Stimulated activated CD8-positive, alpha-beta memory T cell treated with anti-CD3 and anti-CD28 coated beads, Interleukin-7, amount 100 ng/mL, for 4 hours (primary cell): ENCODE measurements around the gene NDE1.
"Not testable (repeated sequence)": the region's sequence is repeated elsewhere in the genome, so short reads cannot be mapped to it uniquely, and the experiment has no call there.

Experiments
- DNase-seq, 2 donors: peaks; one replicate each; pipeline ENCODE4 v3.0.0-alpha.2; 2020; ENCODE audit warnings: low read depth in 2 of 2

NDE1 gene

DNA sequence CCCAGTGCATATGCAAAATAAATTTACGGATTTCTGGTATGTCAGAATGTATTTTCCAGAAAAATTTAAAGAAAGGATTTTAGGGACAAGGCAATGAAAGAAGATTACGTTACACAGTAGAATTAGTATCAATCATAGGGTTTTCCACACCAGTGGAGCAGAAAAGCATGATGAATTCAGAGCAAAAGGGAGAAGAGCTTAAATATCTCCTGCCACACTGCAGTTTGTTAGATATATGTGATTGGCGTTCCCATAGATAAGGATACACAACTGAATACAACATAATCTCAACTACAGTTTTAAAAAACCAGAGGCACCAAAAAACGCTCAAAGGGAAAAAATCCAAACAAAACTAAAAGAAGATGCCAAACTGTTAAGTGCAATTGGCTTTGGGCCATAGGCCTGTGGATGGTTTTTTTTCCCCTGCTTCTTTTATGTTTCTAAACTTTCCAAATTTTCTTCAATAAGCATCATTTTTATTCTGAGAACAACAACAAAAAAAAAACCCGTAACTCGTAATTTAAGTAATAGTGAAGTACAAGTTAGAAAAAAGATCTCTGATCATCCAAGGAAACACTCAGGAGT lies 29.3 kb upstream of the NDE1 start:
- no peak for DNase-seq

DNA sequence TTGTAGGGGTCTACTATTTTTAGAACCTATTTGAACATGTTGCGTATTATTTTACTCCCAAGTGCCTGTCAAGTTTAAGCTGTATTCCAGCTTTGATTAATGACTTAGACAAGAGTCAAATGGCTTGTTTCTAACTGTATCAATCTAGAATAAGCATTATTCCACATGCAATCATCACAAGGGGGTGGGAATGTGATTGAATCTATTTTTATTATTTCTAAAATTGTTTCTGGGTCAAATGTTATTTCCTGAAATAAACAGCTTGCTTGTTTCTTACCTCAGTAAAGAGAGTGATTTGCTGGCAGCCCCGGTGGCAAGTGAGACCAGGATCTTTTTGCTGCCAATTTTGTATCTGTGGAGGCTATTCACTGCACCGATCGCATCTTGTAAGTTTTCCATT lies 28.6 kb upstream of the NDE1 start:
- no peak for DNase-seq

DNA sequence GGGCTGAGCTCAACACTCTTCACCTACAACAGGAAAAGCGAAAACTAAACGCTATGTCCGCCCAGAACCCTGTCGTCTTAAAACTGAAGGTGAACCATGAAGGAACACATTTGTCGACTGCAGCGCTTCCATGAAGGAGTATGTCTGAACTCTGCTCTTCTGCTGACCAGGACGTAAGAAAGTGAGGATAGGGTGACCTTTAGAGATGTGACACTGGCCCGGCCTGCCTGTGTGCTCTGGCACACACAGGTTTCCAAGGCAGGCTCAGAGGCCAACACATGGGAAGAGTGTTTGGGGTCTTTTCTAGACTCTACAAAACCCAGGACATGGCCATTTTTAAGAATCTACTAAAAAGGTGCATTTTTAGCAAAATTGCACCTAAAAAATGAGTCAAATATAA lies 28.2 kb upstream of the NDE1 start:
- DNase-seq, result no peak

DNA sequence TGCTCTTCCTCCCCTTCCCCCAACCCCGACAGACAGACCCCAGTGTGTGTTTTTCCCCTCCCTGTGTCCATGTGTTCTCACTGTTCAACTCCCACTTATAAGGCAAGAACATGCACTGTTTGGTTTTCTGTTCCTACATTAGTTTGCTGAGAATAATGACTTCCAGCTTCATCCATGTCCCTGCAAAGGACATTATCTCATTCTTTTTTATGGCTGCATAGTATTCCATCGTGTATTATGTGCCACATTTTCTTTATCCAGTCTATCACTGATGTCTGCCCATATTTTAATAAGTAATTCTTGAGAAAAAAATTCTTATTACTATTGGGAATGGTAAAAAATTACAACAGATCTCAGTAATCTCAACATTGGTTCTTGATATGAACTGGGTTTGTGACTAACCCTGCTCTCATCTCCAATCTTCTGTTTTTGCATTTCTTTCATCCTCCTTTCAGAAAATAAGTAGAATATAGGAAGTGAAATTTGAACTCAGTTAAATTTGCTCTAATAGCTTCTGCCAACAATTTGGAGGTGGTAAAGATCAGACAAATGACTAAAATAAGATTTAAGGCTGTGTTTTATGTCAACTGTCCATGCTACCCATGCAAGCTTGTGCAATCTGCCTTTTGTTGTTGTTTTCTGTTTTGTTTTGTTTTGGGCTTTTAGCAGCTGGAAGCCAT lies 18.2 kb upstream of the NDE1 start:
- DNase-seq, result no peak

DNA sequence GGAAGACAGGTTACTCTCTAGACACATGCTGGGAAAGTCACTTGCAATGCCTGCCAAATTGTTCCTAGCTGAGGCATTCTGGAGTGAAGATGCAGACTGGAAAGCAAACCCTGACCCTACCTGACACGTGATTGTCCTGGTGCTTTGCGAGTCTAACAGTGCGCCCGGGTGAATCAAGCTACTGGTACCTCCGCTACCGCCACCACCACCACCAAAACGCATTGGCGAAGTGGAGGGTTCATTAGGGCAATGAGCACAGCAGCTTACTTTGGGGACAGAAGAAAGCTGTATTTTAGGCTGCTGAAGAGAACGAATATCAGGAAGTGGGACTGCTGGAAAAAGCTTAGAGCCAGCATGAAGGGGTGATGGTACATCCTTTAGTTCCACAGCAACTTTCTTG lies 14.1 kb upstream of the NDE1 start:
- no peak for DNase-seq

DNA sequence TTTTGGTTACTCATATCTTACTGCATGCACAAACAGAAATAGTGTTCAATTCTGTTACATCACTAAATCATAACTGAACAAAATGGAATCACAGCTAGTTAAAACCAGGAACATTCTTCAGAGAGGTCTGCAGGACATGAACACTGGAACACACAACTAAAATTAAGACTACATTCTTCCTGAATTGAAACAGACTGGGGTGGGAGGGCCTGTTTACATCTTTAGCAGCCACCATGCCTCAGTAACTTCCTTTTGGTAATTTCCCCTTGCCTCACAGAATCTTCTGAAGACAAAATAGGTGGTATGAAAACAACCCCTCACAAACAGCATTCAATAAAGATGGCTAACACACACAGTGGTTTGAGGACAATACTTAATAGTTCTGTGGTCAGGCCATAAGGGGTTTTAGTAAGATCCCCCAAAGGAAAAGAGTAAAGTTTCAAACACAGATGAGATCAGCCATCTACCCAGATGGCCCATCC lies 13.6 kb upstream of the NDE1 start:
- DNase-seq, result no peak

DNA sequence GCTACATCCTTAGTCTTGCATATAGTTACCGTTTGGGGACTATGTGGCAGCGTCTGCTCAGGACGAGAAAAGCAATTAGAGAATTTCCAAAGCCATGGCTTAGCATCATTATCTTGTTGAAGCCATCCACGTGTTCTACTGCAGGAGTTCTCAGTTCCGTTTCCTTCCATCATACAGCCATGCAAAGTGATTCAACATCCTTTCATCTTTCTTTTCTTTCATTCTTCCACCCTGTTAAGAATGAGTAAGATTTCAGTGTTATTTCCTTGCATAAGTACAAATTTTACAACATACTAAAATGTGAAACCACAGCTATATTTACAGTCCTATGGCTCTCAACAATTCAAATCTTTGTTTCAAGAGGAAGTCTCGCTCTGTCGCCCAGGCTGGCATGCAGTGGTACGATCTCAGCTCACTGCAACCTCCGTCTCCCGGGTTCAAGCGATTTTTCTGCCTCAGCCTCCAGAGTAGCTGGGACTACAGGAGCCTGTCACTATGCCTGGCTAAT lies 10.9 kb upstream of the NDE1 start:
- DNase-seq, result no peak

DNA sequence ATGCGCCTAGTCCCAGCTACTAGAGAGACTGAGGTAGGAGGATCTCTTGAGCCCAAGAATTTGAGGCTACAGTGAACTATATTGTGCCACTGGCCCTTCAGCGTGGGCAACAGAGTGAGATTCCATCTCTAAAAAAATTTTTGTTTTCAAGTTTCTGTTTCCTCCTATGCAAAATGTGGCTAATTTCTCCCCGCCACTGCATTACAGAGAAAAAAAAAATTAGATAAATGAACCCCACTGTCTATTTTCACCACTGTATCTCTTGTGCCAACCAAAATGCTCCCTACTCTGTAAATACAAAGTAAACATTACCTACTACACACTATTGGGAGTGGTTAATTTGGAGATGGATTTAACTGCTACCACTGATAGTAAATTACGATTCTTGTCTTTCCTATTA lies 9.1 kb upstream of the NDE1 start:
- DNase-seq, result no peak

DNA sequence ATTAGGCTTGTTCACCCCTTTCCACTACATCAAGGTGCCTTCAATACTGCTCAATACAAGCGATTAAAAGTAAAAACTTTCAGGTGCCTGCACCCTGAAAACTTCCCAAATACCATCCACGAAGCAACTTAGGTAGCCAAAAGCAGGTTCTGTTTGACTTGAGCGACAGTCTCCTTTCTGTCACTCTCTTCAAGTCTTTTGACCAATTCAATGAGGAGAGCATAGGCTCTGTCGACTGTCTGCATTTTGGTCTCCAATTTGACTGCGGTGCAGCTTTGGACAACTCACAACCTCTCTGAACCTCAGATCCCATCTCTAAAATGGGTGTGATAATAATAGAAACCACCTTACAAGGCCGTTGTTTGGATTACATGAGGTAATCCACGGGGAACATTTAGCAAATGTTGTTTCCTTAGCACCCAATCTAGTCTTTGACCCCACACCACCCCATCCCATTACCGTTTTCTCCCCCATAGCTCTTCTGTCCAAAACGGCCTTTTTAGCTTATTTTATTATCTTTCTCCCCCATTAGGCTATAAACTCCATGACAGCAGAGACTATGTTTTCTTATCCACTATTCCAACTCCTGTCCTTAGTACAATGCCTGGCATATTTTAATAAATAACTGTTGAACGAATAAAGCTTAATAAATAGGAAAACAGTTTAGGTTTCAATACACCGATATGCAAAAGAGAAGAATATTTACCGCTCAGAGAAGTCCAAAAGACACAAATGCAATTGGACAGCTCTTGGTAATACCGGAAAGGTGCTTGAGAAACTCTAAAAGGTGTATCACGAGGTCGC lies 8.1 kb upstream of the NDE1 start:
- DNase-seq, result no peak

DNA sequence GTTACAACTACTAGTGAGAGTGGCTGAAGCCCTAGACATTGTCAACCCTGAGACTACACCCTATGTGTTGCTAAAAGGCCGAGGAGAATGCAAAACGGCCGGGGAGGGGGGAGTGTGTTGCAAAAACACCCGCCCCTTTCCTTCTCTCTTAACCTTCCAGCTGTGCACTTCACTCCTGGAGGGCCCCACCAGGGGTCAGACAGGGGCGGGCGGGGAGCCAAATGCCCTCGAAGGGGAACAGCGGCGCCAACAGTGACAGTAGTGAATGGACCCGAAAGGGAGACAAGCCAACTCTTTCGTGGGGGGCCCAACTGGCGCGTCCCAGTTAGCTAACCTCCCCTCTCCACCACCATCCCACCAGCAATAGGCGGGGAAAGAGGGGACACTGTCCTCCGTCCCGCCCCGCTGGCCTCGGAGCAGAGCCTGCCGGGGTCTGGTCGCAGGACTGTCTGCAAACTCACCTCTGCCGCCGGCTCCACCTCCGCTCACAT lies 7.4 kb upstream of the NDE1 start:
- peak; percentile 57 to 62 for DNase-seq

DNA sequence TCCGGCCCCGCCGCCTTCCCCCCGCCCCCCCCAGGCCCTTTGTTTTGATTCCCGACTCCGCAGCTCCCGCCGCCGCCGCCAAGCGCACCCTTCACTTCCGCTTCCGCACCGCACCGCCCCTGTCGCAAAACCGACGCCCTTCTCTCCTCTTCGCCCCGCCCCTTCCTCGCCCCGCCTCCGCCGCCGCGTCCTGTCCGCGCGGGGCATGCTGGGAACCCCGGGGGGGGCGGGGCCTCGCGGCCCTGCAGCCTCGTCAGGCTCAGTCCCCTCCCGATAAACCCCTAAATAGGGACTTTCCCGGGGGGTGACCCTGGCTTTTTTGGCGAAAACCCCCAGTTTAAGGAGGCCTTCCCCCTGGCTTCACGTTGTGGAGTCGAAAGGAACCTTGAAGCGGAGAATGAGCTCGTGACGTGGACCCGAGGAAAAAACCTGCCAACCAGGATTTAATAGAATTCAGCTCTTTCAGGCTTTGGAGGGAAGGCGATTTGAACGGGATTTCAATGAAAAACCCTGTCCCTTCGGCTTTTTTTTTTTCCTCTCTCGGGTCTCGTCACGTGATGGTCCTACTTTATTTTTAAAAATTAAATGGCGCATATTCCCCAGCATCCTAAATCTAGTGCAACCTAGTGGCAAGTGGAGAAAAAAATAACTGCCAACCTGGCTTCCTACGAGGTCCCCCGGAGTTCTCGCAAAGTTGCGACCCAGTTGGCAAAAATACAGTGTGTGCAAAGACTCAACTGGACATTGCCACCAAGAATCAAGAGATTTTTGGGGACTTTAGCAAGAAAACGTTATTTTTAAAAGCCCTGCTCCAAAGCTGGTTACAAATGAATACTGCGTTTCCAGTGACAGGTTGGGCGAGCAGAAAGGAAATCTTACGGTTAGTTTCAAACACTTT lies 6.7 kb upstream of the NDE1 start, which contains the start of gene MARF1:
TSS of gene MARF1 (minus strand) at position 107 of the 898 bp plus-strand sequence. CDS start 3,921 bp downstream, outside the sequence.
- DNase-seq, result peak; percentile 96 to 99

DNA sequence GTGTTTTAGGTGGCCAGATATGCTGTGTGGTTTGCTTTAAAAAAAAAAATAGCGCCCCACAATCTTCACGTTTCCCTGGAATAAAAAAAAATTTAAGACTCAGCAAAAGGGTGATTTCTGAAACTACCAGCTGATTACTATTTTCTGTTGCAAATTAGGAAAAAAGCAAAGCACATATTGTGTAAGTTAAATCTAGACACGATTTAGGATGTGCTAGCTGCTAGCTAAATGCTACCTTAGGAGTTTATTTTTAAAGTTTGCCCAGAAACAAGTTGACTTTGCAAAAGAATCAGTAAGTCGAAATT lies 6.1 kb upstream of the NDE1 start:
- DNase-seq, result no peak

DNA sequence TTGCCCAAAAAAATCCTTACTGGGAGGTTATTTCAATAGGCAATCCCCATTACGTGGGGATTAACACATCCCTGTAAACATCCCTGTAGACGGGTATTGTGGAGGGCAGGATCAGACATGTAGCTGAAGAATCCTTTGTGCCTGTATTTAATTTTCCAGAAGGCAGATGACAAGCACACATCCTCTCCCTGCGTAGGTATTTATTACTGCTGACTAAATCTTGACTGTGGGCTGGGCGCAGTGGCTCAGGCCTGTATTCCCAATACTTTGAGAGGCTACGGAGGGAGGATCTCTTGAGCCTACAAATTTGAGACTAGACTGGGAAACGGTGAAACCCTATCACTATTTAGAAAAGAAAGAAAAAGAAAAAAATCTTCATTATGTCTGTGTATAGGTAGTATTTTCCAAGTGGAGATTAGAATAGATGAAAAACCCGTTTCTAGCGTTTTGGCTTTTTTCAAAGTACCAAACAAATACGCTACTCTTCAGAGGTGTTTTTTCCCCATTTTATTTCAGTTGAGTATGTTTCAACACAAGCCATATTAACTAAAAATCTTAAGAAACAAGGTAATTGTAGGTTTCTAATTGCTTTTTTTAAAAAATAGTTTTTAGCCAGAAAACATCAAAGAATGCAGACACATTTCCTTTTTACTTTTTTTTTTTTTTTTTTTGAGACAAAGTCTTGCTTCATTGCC lies 5.6 kb upstream of the NDE1 start:
- DNase-seq, result no peak

DNA sequence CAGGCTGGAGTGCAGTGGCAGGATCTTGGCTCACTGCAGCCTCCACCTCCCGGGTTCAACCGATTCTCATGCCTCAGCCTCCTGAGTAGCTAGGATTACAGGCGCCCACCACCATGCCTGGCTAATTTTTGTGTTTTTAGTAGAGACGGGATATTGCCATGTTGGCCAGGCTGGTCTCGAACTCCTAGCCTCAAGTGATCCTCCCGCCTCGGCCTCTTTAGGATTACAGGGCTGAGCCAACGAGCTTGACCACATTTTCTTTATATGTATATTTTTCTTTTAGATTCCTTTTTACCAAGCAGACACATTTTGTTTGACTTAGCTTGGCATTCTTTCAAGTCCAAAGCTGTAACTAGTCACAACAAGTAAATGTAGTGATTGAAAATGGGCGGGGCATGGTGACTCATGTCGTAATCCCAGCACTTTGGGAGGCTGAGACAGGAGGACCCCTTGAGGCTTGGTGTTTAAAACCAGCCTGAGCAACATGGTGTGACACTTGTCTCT lies 5.0 kb upstream of the NDE1 start:
- peak in 1 of 2 donors; percentile 7 for DNase-seq

DNA sequence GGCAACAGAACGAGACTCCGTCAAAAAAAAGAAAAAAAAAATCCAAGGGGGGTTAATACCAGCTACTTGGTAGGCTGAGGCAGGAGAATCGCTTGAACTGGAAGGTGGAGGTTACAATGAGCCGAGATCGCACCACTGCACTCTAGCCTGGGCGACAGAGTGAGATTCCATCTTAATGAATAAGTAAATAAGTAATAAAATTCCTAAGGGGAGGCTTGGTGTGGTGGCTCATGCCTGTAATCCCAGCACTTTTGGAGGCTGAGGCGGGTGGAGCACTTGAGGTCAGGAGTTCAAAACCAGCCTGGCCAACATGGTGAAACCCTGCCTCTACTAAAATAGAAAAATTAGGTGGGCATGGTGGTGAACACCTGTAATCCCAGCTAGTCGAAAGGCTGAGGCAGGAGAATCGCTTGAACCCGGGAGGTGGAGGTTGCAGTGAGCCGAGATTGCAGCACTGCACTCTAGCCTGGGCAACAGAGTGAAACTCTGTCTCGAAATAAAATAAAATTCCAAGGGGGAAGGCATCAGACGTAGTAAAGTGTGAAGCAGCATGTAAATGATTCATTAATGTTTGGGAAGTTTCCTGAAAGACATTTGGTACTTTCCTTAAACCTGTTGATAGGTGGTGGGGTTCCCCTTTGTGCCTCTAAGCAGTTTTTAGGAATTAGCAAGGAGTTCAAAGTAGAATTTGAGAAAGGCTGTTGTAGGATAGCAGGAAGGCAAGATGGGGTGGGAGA lies 3.3 kb upstream of the NDE1 start:
- DNase-seq, result not testable (repeated sequence)

DNA sequence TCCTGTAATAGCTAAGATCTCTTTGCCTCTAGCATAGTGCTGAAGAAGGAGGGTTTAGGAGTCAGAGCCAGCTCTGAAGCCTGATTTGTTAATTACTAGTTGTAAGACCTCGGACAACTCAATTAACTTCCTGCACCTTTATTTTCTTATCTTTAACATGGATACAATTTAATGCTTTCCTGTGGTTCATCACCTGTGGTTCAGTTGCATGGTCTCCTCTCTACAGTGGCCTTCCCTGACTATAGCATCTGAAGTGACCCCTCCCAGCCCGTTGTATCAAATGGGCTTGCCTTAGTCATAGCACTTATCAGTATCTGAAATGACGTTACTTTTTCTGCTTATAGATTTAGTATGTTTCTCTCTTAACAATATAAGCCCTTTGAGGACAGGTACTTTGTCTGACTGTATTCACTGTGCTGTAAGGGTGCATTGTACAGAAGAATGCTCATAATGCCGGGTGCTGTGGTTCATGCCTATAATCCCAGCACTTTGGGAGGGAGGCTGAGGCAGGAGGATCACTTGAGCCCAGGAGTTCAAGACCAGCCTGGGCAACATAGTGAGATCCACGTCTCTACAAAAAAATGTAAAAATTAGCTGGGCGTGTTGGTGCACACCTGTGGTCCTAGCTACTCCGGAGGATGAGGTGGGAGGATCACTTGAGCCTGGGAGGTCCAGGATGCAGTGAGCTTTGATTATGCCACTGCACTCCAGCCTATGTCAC lies 2.6 kb upstream of the NDE1 start:
- no peak for DNase-seq

DNA sequence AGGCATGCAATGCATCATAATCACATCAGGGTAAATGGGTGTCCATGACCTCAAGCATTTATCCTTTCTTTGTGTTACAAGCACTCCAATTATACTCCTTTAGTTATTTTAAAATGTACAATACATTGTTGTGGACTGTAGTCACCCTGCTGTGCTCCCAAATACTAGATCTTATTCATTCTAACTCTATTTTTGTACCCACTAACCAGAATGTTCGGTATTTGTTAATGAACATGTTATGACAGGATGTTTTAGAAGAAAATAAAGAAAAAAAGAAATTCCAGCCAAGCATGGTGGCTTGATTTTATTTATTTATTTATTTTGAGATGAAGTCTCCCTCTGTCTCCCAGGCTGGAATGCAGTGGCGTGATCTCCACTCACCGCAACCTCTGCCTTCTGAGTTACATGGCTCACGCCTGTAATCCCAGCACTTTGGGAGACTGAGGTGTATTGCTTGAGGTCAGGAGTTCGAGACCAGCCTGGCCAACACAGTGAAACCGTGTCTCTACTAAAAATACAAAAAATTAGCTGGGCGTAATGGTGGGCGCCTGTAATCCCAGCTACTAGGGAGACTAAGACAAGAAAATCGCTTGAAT lies 1.8 kb upstream of the NDE1 start:
- no peak for DNase-seq

DNA sequence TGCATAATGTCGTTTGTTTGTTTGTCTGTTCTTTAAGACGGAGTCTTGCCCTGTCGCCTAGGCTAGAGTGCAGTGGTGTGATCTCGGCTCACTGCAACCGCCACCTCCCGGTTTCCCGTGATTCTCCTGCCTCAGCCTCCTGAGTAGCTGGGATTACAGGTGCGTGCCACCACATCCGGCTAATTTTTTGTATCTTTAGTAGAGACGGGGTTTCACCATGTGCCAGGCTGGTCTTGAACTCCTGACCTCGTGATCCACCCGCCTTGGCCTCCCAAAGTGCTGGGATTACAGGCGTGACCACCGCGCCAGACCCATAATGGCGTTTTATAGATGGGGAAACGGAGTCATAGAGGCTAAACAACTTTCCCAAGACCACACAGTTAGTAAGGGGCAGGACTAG lies 734 bp upstream of the NDE1 start:
- not testable (repeated sequence) for DNase-seq

DNA sequence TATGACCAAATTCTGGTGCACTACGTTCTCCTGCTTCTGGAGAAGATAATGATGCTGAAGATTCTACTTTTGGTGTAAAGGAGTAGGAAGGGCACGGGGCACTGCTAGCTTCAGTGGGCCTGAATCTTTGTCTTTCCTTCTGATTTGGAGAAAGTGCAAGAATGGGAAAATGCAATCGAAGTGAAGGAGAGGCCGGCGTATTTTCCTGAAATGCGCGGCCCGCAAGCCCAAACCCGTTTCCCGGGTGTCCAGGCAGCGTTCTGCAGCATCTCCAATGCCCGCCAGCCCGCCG lies 372 bp upstream of the NDE1 start:
- no peak for DNase-seq
